GM13976 (cell line): Measurements from ENCODE around the gene C17orf67.

ENCODE experiments used
- DNase-seq: peaks from one replicate; pipeline ENCODE4 v3.0.0; 2012; ENCODE audit warnings: low spot score
- in situ Hi-C: fragments of 300-500 bp; cut with MboI; formaldehyde crosslinking; loops from one replicate; pipeline ENCODE4 v1.12.0; 2022; ENCODE audit warnings: low sequenced_read_pairs, mixed read lengths, inconsistent platforms; ENCODE audit not compliant: unreplicated experiment
- TF ChIP-seq, protein P1 (sequence below): IDR thresholded peaks from 2 replicates; pipeline ENCODE4 v1.5.1; 2012; ENCODE audit warnings: borderline replicate concordance, mild to moderate bottlenecking; ENCODE audit not compliant: insufficient read depth; ENCODE audit errors: extremely low read depth, missing control alignments, control extremely low read depth

Gene C17orf67

DNA sequence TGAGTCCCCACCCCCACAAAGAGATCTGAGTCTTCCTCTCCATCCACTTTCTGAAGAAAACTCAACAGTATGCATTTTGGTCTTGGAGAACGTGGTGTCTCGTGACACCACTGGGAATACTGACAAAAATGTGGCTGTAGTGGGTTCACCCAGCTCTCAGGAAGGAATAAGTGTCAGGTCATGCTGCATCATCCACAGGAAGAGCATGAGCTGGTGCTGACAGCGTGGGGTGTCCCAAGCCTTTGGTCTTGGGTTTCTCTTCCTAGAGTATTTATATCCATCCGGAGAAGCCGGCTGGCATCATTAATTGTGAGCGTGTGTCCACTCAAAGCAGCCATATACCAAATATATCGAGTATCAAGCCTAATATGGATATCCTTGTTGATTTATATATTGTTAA is 55.9 kb downstream of the C17orf67 start:
- in situ Hi-C loops, result no loop called here
- DNase-seq, result no peak
- TF ChIP-seq, protein P1, sequence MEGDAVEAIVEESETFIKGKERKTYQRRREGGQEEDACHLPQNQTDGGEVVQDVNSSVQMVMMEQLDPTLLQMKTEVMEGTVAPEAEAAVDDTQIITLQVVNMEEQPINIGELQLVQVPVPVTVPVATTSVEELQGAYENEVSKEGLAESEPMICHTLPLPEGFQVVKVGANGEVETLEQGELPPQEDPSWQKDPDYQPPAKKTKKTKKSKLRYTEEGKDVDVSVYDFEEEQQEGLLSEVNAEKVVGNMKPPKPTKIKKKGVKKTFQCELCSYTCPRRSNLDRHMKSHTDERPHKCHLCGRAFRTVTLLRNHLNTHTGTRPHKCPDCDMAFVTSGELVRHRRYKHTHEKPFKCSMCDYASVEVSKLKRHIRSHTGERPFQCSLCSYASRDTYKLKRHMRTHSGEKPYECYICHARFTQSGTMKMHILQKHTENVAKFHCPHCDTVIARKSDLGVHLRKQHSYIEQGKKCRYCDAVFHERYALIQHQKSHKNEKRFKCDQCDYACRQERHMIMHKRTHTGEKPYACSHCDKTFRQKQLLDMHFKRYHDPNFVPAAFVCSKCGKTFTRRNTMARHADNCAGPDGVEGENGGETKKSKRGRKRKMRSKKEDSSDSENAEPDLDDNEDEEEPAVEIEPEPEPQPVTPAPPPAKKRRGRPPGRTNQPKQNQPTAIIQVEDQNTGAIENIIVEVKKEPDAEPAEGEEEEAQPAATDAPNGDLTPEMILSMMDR, result no peak

DNA sequence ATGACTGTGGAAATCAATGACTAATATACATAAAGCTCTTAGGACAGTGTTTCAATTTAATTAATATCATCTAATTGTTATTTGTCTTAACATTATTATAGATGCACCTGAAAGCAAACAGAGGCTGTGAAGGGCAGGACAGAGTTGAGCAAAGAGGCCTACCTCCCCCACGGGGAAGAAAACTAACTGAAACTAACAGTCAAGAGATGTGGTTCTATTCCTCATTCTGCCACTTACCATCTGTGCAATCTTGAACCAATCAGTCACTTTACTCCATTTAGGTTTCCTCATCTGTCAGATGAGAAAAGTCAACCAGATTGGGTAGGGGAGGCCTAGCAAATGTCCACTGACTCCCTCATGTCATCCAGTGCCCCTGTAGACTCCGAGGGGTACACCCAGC is 59.1 kb downstream of the C17orf67 start:
- in situ Hi-C loops, result no loop called here

DNA sequence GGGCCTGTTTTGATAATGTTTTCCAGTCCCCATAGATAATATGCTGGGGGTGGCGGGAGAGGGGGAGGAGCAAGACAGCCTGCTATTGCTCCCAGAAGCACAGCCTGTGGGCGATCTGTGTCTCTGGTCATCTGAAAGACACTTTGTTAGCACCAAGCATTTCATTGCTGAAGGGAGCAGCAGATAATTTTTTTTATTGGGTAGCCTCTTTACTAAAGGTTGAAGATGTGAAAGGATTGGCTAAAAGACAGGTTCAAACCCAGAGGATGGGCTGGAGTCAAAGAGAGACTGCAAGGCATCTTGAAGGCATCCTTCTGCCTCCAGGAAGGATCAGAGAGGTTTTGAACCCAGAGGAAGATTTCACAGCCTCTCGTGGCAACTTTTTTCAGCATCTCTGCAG is 60.6 kb downstream of the C17orf67 start:
- no peak for DNase-seq
- in situ Hi-C loops, result no loop called here
- TF ChIP-seq, protein P1, result no peak

More for the DNA sequence above, 59.1 kb downstream of the C17orf67 start:
- DNase-seq, result no peak
- TF ChIP-seq, protein P1, result no peak

DNA sequence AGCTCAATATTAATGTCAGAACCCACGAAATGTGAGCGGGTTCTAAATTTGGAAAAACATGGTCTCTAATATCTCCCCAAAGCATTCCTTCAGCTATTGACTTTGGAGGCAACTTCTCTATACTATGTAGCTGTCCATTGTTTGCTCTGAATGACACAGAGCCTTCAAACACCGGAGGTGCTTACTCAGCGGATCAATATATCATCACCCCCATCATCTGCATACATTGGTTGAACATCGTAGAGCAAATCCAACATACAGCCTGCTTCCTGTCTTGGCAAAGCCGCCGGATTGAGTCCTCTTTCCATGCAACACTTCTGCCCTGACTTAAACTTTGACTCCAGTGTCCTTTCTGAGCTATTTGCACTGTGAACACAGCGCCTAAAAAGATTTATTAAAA is 61.3 kb downstream of the C17orf67 start:
- in situ Hi-C loops, result no loop called here
- no peak for DNase-seq
- TF ChIP-seq, protein P1, result no peak

DNA sequence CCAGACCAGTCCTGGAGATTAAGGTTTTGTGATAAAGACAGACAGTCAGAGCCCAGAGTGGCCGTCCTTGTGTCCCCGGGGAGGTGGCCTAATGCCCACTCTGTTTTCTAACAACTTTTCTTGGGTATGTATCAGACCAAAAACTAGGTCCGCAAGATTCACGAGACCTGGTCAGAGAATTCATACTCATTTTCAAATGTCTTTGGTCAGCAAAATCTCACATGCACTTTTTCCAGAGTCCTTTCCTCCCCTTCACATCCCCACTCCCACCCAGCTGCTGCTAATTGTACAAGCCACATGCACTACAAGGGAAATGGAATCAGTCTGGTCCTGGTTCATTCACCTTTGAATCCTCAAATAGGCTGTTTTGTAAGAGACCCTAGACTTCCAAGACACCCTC is 61.7 kb downstream of the C17orf67 start:
- DNase-seq, result no peak
- TF ChIP-seq, protein P1, result no peak
- in situ Hi-C loops, result no loop called here

DNA sequence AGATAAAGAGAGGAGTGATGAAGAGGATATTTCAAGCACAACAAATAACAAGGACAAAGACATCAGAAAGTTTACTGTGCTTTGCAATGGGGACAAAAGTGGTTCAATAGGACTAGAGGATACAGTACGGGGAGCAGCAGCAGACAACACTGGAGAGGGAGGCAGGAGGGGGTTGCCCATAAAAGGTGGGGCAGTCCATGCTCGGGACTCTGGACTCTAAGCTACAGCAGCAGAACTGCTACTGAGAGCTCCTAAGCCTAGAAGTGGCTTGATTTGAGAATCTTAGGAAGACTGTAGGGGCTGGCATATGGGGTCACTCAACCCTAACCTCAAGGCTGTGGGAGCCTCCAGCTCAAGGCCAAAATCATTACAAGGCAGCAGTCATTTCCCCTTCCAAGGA is 62.2 kb downstream of the C17orf67 start:
- TF ChIP-seq, protein P1, result no peak
- DNase-seq, result no peak
- in situ Hi-C loops, result no loop called here

DNA sequence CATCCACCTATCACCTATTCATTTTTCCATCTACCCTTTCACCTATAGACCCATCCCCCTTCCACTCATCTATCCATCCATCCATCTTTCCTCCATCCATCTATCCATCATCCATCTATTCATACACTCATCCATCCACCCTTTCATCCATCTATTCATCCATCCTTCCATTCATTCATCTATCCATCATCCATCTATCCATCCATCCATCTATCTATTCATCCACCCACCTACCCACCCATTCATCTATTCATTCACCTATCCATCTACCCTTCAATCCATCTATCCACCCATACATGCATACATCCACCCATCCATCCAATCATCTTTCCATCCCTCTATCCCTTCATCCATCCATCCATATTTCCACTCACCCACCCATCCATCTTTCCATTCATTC is 63.3 kb downstream of the C17orf67 start:
- TF ChIP-seq, protein P1, result no peak
- in situ Hi-C loops, result no loop called here

More for the DNA sequence above, 63.3 kb downstream of the C17orf67 start:
- DNase-seq, result no peak
